Gastrocnemius medialis (tissue), 4 donors: ENCODE measurements around the gene CRYL1. TPM values are rescaled to one million over a fixed set of nuclear protein-coding genes. Genes with fewer than 3 reads are reported as not detected.

Source experiments
- ATAC-seq, 2 donors: fragments of 150-250 bp; one replicate each; pipeline ENCODE4 v1.9.1; 2016
- DNase-seq, 2 donors: peaks; one replicate each; pipeline ENCODE4 v3.0.0-alpha.2; 2019
- H3K27ac ChIP-seq, 4 donors: fragments of 200-600 bp; sonication (generic); 1 replicate in 1 of 4; 2 replicates in 3 of 4; pipeline ENCODE4 v1.5.1; 2016 to 2018; ENCODE audit warnings: mild to moderate bottlenecking in 2 of 4, moderate library complexity in 1 of 4
- H3K27me3 ChIP-seq, 3 donors: fragments of 200-600 bp; sonication (generic) in 2 of 3; 1 replicate in 1 of 3; 2 replicates in 2 of 3; pipeline versions ENCODE4 v1.5.1 to v1.6.0; 2016 to 2019; ENCODE audit warnings: mild to moderate bottlenecking in 1 of 3, moderate library complexity in 1 of 3
- H3K36me3 ChIP-seq, 2 donors: fragments of 200-600 bp; sonication (generic) in 1 of 2; one replicate each; pipeline ENCODE4 v1.5.1; 2017 to 2018
- H3K4me1 ChIP-seq, 2 donors: fragments of 200-600 bp; sonication (generic) in 1 of 2; one replicate each; pipeline ENCODE4 v1.5.1; 2016 to 2017; ENCODE audit warnings: mild to moderate bottlenecking in 2 of 2
- H3K4me3 ChIP-seq, 4 donors: fragments of 200-600 bp; sonication (generic) in 3 of 4; 1 replicate in 1 of 4; 2 replicates in 3 of 4; pipeline ENCODE4 v1.5.1; 2016 to 2019; ENCODE audit warnings: mild to moderate bottlenecking in 2 of 4
- H3K9me3 ChIP-seq, 3 donors: fragments of 200-600 bp; sonication (generic) in 2 of 3; 1 replicate in 1 of 3; 2 replicates in 2 of 3; pipeline ENCODE4 v1.5.1; 2016 to 2019
- POLR2A ChIP-seq, 2 donors: fragments of 450-650 bp; IDR thresholded peaks; one replicate each; pipeline ENCODE4 v1.6.1; 2017; ENCODE audit warnings: antibody characterized with exemption in 2 of 2, mild to moderate bottlenecking in 2 of 2, moderate library complexity in 2 of 2
- in situ Hi-C, 4 donors: fragments of 200-750 bp; cut with MboI; loops; one replicate each; pipeline versions ENCODE4 v1.15.0 to v1.8.0; 2017; ENCODE audit warnings: low sequenced_read_pairs in 4 of 4
- intact Hi-C: fragments of 100-400 bp; cut with DNase I; formaldehyde crosslinking; loops from one replicate; pipeline ENCODE4 v1.15.1; 2023; ENCODE audit warnings: low total_unique reads
- total RNA-seq, 4 donors: library from RNA; depleted of rRNA; stranded (reverse); fragments of >200 nt; gene quantifications; one replicate each; pipeline versions ENCODE4 v1.1.0 to v1.2.3, GENCODE V29; 2016
- TF ChIP-seq, protein P1 (sequence below), 5 experiments: fragments of 450-650 bp in 3 of 5; fragments of 200-600 bp in 2 of 5; sonication (generic) in 2 of 5; IDR thresholded peaks in 4 of 5; conservative IDR thresholded peaks in 1 of 5; 1 replicate in 4 of 5; 2 replicates in 1 of 5; pipeline ENCODE4 v1.5.1; 2016 to 2019; ENCODE audit warnings: antibody characterized with exemption in 5 of 5, mild to moderate bottlenecking in 3 of 5, moderate library complexity in 3 of 5

Gene CRYL1
- total RNA-seq, 4 donors from 2014 or later = 11.0 to 17.4 (median 15.7) TPM

DNA sequence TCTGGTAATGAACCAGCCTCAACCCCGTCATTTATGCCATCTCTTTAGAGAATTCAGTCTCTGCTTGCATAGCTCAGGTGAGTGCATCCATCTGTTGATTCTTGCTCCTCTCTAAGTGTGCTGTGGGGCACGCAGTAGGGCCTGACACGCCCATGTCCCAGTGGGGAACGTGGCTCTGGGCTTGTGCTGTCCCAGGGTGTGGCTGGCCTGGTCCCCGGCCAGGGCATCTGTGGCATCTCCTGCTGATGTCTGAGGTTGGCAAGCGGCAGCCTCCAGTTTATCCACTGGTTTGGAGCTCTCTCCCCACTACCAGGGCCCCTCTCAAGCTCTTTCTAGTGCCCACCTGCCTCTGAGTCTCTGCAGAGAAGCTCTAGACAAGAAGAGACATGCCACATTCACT is 146.9 kb downstream of the CRYL1 start:
- Histone ChIP-seq H3K27me3 (no peaks in the 10 kb centered on the region), H3K9me3 (no peaks in the 10 kb centered on the region), H3K4me3 (no peak overlapping the region), H3K27ac (no peak overlapping the region), H3K36me3 (no peaks in the 10 kb centered on the region), H3K4me1 (no peaks in the 10 kb centered on the region)
- in situ Hi-C loops = no loop called here
- intact Hi-C loops = no loop called here
- TF ChIP-seq POLR2A (IDR thresholded peaks at IDR 0.05) = no peak
- TF ChIP-seq, protein P1, sequence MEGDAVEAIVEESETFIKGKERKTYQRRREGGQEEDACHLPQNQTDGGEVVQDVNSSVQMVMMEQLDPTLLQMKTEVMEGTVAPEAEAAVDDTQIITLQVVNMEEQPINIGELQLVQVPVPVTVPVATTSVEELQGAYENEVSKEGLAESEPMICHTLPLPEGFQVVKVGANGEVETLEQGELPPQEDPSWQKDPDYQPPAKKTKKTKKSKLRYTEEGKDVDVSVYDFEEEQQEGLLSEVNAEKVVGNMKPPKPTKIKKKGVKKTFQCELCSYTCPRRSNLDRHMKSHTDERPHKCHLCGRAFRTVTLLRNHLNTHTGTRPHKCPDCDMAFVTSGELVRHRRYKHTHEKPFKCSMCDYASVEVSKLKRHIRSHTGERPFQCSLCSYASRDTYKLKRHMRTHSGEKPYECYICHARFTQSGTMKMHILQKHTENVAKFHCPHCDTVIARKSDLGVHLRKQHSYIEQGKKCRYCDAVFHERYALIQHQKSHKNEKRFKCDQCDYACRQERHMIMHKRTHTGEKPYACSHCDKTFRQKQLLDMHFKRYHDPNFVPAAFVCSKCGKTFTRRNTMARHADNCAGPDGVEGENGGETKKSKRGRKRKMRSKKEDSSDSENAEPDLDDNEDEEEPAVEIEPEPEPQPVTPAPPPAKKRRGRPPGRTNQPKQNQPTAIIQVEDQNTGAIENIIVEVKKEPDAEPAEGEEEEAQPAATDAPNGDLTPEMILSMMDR (IDR thresholded peaks at IDR 0.05 in 4 of 5, conservative IDR thresholded peaks at IDR 0.05 in 1 of 5) = no peak
- DNase-seq (no peak), ATAC-seq (no peak)

DNA sequence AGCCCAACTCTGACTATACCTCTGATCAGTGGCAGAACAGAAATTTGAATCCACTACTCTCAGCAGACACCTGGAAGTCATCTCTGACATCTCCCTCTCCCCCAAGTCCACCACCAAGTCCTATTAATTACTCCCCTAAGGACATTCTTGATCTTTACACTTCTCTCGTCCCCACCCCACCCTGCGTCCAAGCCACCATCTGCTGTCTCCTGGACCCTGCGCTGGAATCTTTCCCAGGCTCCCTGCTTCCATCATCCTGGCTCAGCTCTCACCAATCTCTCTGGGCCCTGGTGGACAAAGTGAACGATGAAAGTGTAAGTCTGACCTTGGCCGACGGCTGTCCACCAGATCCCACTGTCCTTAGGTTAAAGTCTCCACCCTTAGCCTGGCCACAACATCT is 147.9 kb downstream of the CRYL1 start:
- no peaks in the 10 kb centered on the region for H3K4me1 ChIP-seq
- in situ Hi-C loops (no loop called here), intact Hi-C loops (no loop called here)
- no peaks in the 10 kb centered on the region for H3K9me3 ChIP-seq
- no peak overlapping the region for H3K27ac ChIP-seq
- ATAC-seq (no peak), DNase-seq (no peak)
- no peak overlapping the region for H3K4me3 ChIP-seq
- TF ChIP-seq, protein P1 (IDR thresholded peaks at IDR 0.05 in 4 of 5, conservative IDR thresholded peaks at IDR 0.05 in 1 of 5) = no peak
- no peak for TF ChIP-seq POLR2A (IDR thresholded peaks at IDR 0.05)
- H3K27me3 ChIP-seq = no peaks in the 10 kb centered on the region
- no peaks in the 10 kb centered on the region for H3K36me3 ChIP-seq

GRCh38 chr13:20375871-20376270 is 149.8 kb downstream of the CRYL1 start:
- Histone ChIP-seq H3K4me1 (no peaks in the 10 kb centered on the region), H3K9me3 (no peaks in the 10 kb centered on the region), H3K4me3 (no peak overlapping the region), H3K27ac (no peak overlapping the region), H3K36me3 (no peaks in the 10 kb centered on the region), H3K27me3 (no peaks in the 10 kb centered on the region)
- TF ChIP-seq, protein P1 (IDR thresholded peaks at IDR 0.05 in 4 of 5, conservative IDR thresholded peaks at IDR 0.05 in 1 of 5) = no peak
- TF ChIP-seq POLR2A (IDR thresholded peaks at IDR 0.05) = no peak
- ATAC-seq (no peak), DNase-seq (no peak)
- intact Hi-C loops (no loop called here), in situ Hi-C loops (no loop called here)

- Histone ChIP-seq H3K9me3 (no peaks in the 10 kb centered on the region), H3K27me3 (peaks cover 0 to 3% (median 0%) of the 10 kb centered on the region in 3 donors), H3K36me3 (no peaks in the 10 kb centered on the region), H3K4me1 (no peaks in the 10 kb centered on the region), H3K27ac (no peak overlapping the region), H3K4me3 (no peak overlapping the region)
- intact Hi-C loops = no loop called here
- TF ChIP-seq POLR2A (IDR thresholded peaks at IDR 0.05) = no peak
- TF ChIP-seq, protein P1 (IDR thresholded peaks at IDR 0.05 in 4 of 5, conservative IDR thresholded peaks at IDR 0.05 in 1 of 5) = no peak
- in situ Hi-C loops = no loop called here
- ATAC-seq (no peak), DNase-seq (no peak)
These were observed 151.8 kb downstream of the CRYL1 start for GRCh38 chr13:20373861-20374260.

DNA sequence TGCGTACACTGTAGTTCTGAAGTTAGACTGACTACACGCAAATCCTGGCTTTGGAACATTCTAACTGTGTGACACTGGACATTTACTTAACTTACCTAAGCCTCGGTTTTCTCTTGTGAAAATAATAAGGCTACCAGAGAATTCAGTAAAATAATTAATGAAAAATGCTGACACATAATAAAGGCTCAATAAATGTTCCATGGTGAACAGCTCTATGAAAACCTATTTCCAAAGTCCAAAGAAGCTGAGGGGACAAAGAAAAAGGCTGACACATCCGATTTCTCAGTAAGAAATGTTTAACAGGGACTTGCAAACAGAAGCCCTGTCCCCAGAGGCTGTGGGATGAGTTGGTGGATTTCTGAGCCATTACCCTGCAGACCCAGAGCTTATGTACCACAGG is 153.8 kb downstream of the CRYL1 start:
- Histone ChIP-seq H3K4me1 (no peaks in the 10 kb centered on the region), H3K9me3 (no peaks in the 10 kb centered on the region), H3K27ac (no peak overlapping the region), H3K4me3 (no peak overlapping the region), H3K36me3 (no peaks in the 10 kb centered on the region), H3K27me3 (peaks cover 0 to 3% (median 0%) of the 10 kb centered on the region in 3 donors)
- in situ Hi-C loops (no loop called here), intact Hi-C loops (no loop called here)
- TF ChIP-seq, protein P1 (IDR thresholded peaks at IDR 0.05 in 4 of 5, conservative IDR thresholded peaks at IDR 0.05 in 1 of 5) = no peak
- no peak for TF ChIP-seq POLR2A (IDR thresholded peaks at IDR 0.05)
- no peak for ATAC-seq
- DNase-seq = no peak
